NCI-H1048 (cell line): Measurements from ENCODE around the gene SLC11A1.

Experiments used
- DNase-seq: peaks from one replicate; lab custom pipeline; 2025; lab: John Stamatoyannopoulos, UW

The SLC11A1 gene

DNA sequence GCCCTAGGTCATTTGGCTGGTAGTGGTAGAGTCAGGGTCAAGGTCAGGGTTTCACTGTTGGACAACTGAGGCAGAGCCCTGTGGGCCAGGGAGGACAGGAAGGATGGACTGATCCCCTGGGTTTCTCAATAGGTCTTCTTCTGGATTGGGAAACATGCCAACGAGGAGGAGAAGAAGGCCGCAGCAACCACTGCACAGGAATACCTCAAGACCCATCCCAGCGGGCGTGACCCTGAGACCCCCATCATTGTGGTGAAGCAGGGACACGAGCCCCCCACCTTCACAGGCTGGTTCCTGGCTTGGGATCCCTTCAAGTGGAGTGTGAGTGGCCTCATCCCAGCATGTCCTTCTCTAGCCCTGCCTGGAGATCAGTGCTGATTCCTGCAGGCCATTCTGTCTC is 54.9 kb downstream of the SLC11A1 start:
- DNase-seq: no peak

DNA sequence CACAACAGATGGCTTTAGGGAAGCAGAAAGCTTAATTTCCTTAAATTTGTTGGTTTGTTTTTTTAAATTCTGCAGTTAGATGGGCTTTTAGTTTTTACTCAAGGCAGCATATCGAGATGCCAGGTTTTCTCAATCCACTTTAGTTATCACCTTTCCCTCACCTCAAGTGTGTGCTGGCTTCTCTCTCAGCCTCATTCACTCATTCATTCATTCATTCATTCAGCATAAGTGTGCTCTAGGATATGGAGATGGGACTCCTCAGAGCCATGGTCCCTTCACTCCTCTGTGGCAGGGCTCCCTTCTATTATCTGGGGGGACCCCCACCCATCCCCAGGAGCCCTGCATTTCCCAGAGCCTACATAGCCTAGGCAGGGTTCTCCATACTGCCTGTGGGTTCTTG is 55.9 kb downstream of the SLC11A1 start:
- no peak for DNase-seq

- DNase-seq: no peak
Measured at GRCh38 chr2:218438596-218438995, 56.5 kb downstream of the SLC11A1 start.

DNA sequence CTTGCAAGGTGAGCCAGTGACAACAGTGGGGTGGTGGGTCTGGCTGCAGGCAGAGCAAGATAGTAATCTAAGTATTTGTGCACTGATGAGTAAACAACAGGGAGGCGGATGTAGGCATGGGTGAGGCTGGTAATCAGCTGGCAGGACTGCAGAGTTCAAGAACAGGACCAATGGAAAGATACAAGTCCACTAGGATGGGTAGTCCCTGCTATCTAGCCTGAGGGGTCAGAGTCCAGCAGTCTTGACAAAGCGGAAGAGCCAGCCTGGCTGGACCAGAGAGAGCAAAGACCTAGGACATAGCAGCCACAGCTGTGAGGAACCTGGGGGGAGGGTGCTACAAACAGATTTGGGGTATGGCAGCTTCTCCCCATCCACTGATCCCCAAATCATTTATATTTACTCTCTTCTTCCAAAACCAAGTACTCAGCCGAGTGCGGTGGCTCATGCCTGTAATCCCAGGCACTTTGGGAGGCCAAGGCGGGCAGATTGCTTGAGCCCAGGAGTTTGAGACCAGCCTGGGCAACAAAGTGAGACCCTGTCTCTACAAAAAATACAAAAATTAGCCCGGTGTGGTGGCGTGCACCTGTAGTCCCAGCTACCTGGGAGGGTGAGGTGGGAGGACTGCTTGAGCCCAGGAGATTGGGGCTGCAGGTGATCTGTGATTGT is 62.8 kb downstream of the SLC11A1 start:
- no peak for DNase-seq

GRCh38 chr2:218445602-218446001 is 63.5 kb downstream of the SLC11A1 start:
- DNase-seq: no peak
